K562 (cell line): ENCODE data around the gene VSIG2. TPM values are rescaled to one million over a fixed set of nuclear protein-coding genes. Genes with fewer than 3 reads are reported as not detected.

Experiments
- ADNP ChIP-seq: fragments of 200-800 bp; sonication (Bioruptor generic); IDR thresholded peaks from 2 replicates; pipeline ENCODE4 v1.6.1; 2016; ENCODE audit warnings: missing genetic modification characterization, missing compliant biosample characterization
- BRF2 ChIP-seq: IDR thresholded peaks from 3 replicates; pipeline ENCODE4 v1.6.1; 2011; ENCODE audit warnings: borderline replicate concordance, mild to moderate bottlenecking; ENCODE audit not compliant: insufficient read length, insufficient read depth
- CTCF ChIP-seq, 3 experiments: IDR thresholded peaks in 2 of 3; conservative IDR thresholded peaks in 1 of 3; 2 replicates each; pipeline ENCODE4 v1.5.1; 2011 to 2012; ENCODE audit warnings: low read length in 3 of 3, mild to moderate bottlenecking in 3 of 3, control low read depth in 2 of 3, improper control_type of control experiment in 1 of 3, inconsistent platforms in 1 of 3, low read depth in 1 of 3, mixed read lengths in 1 of 3, moderate library complexity in 1 of 3; ENCODE audit not compliant: insufficient read depth in 2 of 3
- ETS2 ChIP-seq: IDR thresholded peaks from 2 replicates; pipeline ENCODE4 v1.6.1; 2016; ENCODE audit warnings: borderline replicate concordance, missing genetic modification characterization, mild to moderate bottlenecking, moderate library complexity, missing compliant biosample characterization; ENCODE audit not compliant: poor library complexity, severe bottlenecking
- FOXA3 ChIP-seq, 2 experiments: fragments of 450-650 bp in 1 of 2; sonication (generic) in 1 of 2; formaldehyde crosslinking; IDR thresholded peaks in 1 of 2; conservative IDR thresholded peaks in 1 of 2; 2 replicates each; pipeline versions ENCODE4 v1.4.0 to v1.8.0; 2020 to 2022; ENCODE audit warnings: mild to moderate bottlenecking in 2 of 2, missing genetic modification reagents in 1 of 2
- FOXM1 ChIP-seq, 2 experiments: fragments of 450-650 bp in 1 of 2; sonication (generic) in 1 of 2; formaldehyde crosslinking in 1 of 2; IDR thresholded peaks; 2 replicates each; pipeline versions ENCODE4 v1.6.1 to v1.9.0; 2017 to 2022; ENCODE audit warnings: low read depth in 2 of 2, mild to moderate bottlenecking in 2 of 2, missing genetic modification reagents in 1 of 2, moderate library complexity in 1 of 2
- GTF2E2 ChIP-seq: fragments of 200-800 bp; sonication (Bioruptor generic); IDR thresholded peaks from 2 replicates; pipeline ENCODE4 v1.6.1; 2016; ENCODE audit warnings: missing genetic modification characterization, missing compliant biosample characterization
- HMGN3 ChIP-seq: IDR thresholded peaks from 2 replicates; pipeline ENCODE4 v1.6.1; 2011; ENCODE audit warnings: borderline replicate concordance, low read depth, mild to moderate bottlenecking, mixed read lengths, low read length; ENCODE audit not compliant: insufficient read length; ENCODE audit errors: extremely low read depth
- ILK ChIP-seq: fragments of 450-650 bp; IDR thresholded peaks from 2 replicates; pipeline ENCODE4 v1.6.1; 2016; ENCODE audit warnings: missing genetic modification characterization, low read depth, mild to moderate bottlenecking, missing compliant biosample characterization, moderate library complexity, borderline replicate concordance
- KDM4B ChIP-seq, 2 experiments: fragments of 450-650 bp in 1 of 2; sonication (generic) in 1 of 2; IDR thresholded peaks; 2 replicates each; pipeline ENCODE4 v1.6.1; 2016 to 2017; ENCODE audit warnings: borderline replicate concordance in 2 of 2, antibody characterized with exemption in 1 of 2, low read depth in 1 of 2, mild to moderate bottlenecking in 1 of 2
- KDM5B ChIP-seq: fragments of 200-600 bp; sonication (generic); IDR thresholded peaks from 2 replicates; pipeline ENCODE4 v1.6.1; 2012; ENCODE audit warnings: low read depth, mild to moderate bottlenecking, moderate library complexity, low read length, control low read depth, inconsistent platforms; ENCODE audit not compliant: insufficient replicate concordance
- NCOA4 ChIP-seq: fragments of 450-650 bp; IDR thresholded peaks from 2 replicates; pipeline ENCODE4 v1.6.1; 2018; ENCODE audit warnings: mild to moderate bottlenecking; ENCODE audit not compliant: partially characterized antibody
- PHB2 ChIP-seq: fragments of 450-650 bp; IDR thresholded peaks from 2 replicates; pipeline ENCODE4 v1.6.1; 2017; ENCODE audit warnings: low read depth
- PREB ChIP-seq: sonication (generic); formaldehyde crosslinking; IDR thresholded peaks from 2 replicates; pipeline ENCODE4 v1.8.1; 2023; ENCODE audit warnings: mild to moderate bottlenecking, missing genetic modification reagents
- TCF3 ChIP-seq: sonication (generic); formaldehyde crosslinking; IDR thresholded peaks from 2 replicates; pipeline ENCODE4 v1.4.0; 2020; ENCODE audit warnings: mild to moderate bottlenecking, missing genetic modification reagents
- polyA plus RNA-seq, 8 experiments: library from polyadenylated mRNA; depleted of rRNA in 4 of 8; stranded (reverse) in 5 of 8; unstranded in 3 of 8; fragments of >200 nt; fragmentation: Nextera tagmentation in 2 of 8; fragmentation: Illumina TruSeq in 1 of 8; extraction: Ambion mirVana in 2 of 8; extraction: Trizol in 1 of 8; gene quantifications; 2 replicates each; pipeline versions ENCODE4 v1.2.1 to v1.2.3, GENCODE V29; 2011 to 2014; ENCODE audit warnings: inconsistent platforms in 1 of 8, missing spikeins in 1 of 8
- total RNA-seq, 7 experiments: library from RNA; depleted of rRNA in 6 of 7; stranded (reverse); fragments of >200 nt in 6 of 7; fragmentation: Illumina TruSeq in 2 of 7; extraction: Trizol in 2 of 7; gene quantifications; 2 replicates each; pipeline versions ENCODE4 v1.2.1 to v1.2.3, GENCODE V29; 2011 to 2021; ENCODE audit warnings: low replicate concordance in 1 of 7
- TF ChIP-seq, protein P1 (sequence below): fragments of 250-450 bp; sonication (Bioruptor Pico); IDR thresholded peaks from 2 replicates; pipeline ENCODE4 v1.8.0; 2021; ENCODE audit warnings: moderate library complexity, mild to moderate bottlenecking, inconsistent platforms
- TF ChIP-seq, protein P2 (sequence below), 2 experiments: fragments of 450-650 bp; conservative IDR thresholded peaks; 2 replicates each; pipeline ENCODE4 v1.6.1; 2017; ENCODE audit warnings: mild to moderate bottlenecking in 2 of 2, moderate library complexity in 2 of 2

The VSIG2 gene
- total and polyA plus RNA-seq, 9 of the 15 experiments (the other 6 are each of a cell fraction or from before 2014, with no cell fraction given), result not detected

DNA sequence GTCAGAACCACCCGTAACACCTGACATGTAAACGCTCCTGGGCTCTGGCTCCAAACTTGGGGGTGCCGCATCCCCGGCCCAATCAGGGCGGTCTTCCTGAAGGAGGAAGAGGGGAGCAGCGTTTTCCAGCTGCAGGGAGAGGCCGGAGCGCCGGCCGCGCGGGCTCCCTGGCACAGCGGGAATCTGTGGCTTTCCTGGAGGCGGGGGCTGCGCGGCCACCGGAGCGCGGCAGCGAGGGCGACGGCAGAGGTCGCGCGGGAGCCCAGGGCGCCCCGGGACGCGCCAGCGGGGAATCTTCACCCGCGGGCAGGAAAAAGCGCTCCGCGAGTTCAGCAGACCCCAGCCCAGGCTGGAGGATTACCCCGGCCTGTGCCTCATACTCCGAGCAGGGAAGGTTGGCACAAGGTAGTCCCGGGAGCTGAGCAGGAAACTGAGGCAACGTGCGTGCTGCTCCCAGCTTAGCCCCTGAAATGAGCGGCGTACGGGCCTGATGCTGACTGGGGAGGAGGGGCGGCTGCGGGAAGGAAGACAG, 10.6 kb upstream of the VSIG2 start (continued):
- TF ChIP-seq, protein P1, sequence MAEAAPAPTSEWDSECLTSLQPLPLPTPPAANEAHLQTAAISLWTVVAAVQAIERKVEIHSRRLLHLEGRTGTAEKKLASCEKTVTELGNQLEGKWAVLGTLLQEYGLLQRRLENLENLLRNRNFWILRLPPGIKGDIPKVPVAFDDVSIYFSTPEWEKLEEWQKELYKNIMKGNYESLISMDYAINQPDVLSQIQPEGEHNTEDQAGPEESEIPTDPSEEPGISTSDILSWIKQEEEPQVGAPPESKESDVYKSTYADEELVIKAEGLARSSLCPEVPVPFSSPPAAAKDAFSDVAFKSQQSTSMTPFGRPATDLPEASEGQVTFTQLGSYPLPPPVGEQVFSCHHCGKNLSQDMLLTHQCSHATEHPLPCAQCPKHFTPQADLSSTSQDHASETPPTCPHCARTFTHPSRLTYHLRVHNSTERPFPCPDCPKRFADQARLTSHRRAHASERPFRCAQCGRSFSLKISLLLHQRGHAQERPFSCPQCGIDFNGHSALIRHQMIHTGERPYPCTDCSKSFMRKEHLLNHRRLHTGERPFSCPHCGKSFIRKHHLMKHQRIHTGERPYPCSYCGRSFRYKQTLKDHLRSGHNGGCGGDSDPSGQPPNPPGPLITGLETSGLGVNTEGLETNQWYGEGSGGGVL (CRISPR knock-in tag), result no peak
- TF ChIP-seq KDM4B (IDR thresholded peaks at IDR 0.05; ENCODE audit: borderline replicate concordance in 2 of 2, low read depth in 1 of 2) (no peak), CTCF (IDR thresholded peaks at IDR 0.05 in 2 of 3, conservative IDR thresholded peaks at IDR 0.05 in 1 of 3; ENCODE audit: insufficient read depth in 2 of 3, low read depth in 1 of 3, low read length in 3 of 3) (peak in 2 of 3 experiments; percentile 28 to 33; a peak in 3 of 6 replicates), ETS2 (tag) (no peak), KDM5B (no peak), GTF2E2 (tag) (no peak), ILK (no peak), PHB2 (no peak), TCF3 (0 out of 2 replicates have a peak, but pooled peaks have one; percentile 21), BRF2 (no peak), FOXM1 (IDR thresholded peaks at IDR 0.05; ENCODE audit: low read depth) (no peak), FOXM1 (CRISPR knock-in tag; IDR thresholded peaks at IDR 0.05; ENCODE audit: low read depth) (no peak), PREB (CRISPR knock-in tag) (0 out of 2 replicates have a peak, but pooled peaks have one; percentile 74), NCOA4 (no peak), FOXA3 (CRISPR knock-in tag; conservative IDR thresholded peaks at IDR 0.05 in 1 of 2, IDR thresholded peaks at IDR 0.05 in 1 of 2) (no peak), ADNP (tag) (no peak), HMGN3 (no peak)
- TF ChIP-seq, protein P2, sequence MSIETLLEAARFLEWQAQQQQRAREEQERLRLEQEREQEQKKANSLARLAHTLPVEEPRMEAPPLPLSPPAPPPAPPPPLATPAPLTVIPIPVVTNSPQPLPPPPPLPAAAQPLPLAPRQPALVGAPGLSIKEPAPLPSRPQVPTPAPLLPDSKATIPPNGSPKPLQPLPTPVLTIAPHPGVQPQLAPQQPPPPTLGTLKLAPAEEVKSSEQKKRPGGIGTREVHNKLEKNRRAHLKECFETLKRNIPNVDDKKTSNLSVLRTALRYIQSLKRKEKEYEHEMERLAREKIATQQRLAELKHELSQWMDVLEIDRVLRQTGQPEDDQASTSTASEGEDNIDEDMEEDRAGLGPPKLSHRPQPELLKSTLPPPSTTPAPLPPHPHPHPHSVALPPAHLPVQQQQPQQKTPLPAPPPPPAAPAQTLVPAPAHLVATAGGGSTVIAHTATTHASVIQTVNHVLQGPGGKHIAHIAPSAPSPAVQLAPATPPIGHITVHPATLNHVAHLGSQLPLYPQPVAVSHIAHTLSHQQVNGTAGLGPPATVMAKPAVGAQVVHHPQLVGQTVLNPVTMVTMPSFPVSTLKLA (conservative IDR thresholded peaks at IDR 0.05), result no peak
